Stimulated activated CD8-positive, alpha-beta memory T cell treated with anti-CD3 and anti-CD28 coated beads, Interleukin-15, amount 100 ng/mL, for 1 hour (primary cell): ENCODE measurements around the gene ALPP.
"Not testable (repeated sequence)": the region's sequence is repeated elsewhere in the genome, so short reads cannot be mapped to it uniquely, and the experiment has no call there.

ENCODE experiments used
- DNase-seq: peaks from one replicate; pipeline ENCODE4 v3.0.0-alpha.2; 2020; ENCODE audit warnings: low read depth

ALPP gene

DNA sequence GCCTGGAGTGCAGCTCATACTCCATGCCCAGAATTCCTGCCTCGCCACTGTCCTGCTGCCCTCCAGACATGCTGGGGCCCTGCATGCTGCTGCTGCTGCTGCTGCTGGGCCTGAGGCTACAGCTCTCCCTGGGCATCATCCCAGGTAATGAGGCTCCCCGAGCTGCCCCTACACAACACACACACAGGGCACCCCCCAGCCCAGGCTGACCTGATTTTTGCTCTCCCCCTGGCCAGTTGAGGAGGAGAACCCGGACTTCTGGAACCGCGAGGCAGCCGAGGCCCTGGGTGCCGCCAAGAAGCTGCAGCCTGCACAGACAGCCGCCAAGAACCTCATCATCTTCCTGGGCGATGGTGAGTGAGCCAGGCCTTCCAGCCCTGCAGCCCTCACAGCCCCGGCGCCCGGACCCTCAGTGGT is at the start of gene ALPP:
TSS of gene ALPP (plus strand) at position 17 of the 417 bp plus-strand sequence. CDS start at position 69, 52 bp downstream.
- not testable (repeated sequence) for DNase-seq

DNA sequence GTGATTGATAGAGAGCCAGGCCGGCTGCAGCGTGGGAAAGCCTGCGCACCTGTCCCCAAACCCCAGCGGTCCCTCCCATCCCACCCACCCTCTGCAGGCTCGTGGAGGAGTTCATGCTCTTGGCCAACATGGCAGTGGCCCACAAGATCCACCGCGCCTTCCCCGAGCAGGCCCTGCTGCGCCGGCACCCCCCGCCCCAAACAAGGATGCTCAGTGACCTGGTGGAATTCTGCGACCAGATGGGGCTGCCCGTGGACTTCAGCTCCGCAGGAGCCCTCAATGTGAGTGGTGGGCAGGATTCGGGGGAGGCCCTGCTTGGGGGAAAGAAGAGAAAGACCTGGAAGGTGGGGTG is 48.9 kb upstream of the ALPP start:
- DNase-seq = no peak

DNA sequence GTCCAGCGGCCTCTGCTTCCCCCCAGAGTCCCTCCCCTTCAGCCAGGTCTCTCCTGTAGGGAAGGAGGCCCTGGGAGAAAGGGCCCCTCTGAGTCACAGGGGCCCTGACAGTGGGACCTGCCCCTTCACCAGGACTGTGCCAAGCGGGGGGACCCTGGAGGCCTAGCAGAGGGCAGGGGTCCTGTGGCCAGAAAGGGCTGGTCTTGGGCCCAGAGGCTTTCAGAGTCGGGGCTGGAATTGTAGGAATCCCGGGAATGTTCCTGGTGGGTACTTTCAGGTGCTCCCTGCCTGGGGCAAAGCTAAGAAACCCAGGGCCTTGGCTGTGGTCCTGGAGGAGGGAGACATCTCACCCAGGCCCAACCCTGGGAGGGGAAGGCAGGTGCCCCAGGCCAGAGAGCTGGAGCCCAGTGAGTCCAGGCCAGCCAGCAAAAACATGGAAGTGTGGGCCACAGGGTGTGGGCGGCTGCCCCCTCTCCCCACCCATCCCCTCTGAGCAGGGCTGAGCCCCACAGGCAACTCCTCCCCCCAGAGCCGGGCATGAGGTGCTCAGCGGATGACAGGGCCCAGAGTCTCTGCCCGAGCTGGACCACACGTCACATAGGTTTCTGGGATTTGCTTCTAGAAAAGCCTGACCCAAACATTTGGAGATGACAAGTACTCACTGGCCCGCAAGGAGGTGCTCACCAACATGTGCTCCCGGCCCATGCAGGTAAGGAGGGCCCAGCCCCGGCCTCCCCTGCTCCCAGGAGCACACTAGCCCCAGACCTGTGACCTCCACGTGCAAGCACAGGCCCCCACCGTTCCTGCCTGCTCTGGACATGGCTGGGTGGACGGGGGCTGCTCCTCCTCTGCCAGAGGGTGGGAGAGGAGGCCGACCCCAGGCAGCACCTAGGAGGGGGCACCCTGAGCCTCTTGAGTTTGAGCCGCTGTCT is 48.2 kb upstream of the ALPP start:
- DNase-seq = no peak

DNA sequence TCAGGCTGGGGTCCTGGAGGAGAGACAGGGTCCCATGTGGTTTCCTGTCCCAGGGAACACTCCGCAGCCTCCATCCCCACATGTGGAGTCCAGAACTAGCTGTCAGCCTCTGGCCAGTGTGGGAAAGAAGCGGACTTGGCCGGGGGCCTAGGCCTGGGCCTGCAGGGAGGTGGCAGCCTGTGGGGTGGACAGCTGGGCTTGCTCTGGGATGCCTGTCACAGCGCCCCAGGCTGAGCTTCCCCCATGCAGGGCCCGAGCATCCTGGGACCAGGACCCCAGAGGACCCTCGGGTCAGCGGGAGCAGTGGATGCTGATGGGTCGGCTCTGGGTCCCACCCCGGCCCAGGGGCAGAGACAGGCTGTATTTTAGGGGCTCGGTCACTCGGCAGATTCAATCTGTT is 47.5 kb upstream of the ALPP start:
- DNase-seq = not testable (repeated sequence)

DNA sequence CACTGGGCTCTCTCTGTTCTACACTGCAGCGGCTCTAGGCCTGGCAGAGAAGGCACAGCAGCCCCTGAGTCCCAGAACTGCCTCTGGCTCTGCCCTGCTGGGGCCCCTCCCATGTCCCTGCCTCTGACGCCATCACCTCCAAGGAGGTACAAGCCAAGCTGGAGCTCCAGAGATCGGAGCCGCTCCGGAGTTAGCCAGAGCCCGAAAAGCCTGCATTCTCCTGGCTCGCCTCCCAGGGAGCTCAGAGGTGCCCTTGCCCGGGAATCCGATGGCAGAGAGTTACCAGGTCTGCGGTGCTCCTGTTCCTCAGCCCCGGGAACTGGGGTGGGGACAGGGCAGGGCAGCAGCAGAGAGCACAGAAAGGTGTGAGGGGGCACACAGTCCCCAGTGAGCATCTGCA is 46.9 kb upstream of the ALPP start:
- not testable (repeated sequence) for DNase-seq

DNA sequence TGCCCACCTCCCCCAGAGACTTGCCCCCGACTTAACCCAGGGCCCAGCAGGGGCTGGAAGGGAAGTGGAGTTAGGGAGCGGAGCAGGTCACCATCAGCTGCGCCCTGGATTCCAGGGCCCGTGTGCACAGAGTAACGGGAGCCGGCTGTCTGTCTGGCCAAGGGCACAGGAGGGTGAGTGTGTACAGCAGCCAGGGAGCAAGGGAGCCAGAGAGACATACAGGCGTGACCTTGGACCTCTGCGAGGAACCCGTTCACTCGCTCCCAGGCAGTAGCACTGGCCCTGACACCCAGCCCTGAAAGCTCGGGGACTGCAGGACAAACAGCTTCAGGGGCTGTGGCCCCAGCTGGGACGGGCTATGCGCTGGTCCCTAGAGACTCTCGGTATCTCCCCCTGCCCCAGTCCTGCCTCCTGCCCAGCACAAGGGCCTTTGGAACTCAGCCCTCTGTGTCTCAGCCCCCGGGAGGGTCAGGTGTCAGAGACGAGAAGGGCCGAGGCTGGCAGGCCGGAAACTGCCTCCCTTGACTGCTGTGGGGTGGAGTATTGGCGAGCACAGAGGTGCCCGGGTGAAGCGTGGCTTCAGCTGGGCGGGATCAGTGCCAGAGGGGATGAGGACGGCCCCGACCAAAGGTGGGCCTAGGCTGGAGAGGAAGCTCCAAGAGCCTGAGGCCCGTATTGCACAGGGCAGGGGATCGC is 46.2 kb upstream of the ALPP start:
- not testable (repeated sequence) for DNase-seq

DNA sequence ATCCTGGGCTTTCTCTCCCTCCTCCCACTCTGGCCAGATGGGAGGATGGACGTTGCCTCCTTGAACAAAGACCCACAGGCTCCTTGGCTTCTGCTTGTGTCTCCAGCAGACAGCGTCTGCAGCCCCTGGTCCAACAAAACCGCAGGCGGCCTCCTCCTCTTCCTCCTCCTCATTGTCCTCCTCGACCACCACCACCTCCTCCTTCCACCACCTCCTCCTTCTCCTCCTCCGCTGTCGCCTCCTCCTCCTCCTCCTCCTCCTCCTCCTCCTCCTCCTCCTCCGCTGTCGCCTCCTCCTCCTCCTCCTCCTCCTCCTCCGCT is 45.7 kb upstream of the ALPP start:
- DNase-seq = no peak

DNA sequence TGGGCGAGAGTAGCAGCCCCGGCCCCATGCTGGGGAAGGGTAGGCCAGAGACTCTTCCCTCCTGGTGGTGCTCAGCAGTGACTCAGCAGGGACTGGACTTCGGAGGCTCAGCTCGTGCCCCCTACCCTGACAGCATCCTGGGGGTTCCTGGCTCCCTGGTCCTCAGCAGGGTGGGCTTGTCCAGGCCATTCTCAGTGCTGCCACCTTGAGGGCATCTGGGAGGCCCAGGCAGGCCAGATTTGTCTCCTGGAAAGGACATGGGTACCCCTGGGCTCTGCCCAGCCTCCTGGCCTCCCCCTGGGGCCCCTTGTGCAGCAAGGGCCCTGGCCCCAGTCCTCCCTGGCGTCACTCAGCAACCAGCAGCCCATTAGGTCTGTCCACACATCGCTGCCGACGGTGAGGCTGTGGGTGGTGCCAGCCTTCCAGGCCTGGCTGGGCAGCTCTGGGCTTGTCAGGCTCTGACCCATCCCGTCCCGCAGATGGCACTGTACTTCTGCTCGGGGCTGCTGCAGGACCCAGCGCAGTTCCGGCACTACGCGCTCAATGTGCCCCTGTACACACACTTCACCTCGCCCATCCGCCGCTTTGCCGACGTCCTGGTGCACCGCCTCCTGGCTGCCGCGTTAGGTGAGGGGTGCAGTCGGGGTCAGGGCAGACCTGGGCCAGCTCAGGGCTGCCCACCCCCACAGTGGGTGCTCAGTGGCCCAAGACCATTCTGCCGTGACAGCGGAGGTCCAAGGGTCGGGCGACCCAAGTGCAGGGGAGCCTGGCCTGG is 45.0 kb upstream of the ALPP start:
- DNase-seq = no peak

DNA sequence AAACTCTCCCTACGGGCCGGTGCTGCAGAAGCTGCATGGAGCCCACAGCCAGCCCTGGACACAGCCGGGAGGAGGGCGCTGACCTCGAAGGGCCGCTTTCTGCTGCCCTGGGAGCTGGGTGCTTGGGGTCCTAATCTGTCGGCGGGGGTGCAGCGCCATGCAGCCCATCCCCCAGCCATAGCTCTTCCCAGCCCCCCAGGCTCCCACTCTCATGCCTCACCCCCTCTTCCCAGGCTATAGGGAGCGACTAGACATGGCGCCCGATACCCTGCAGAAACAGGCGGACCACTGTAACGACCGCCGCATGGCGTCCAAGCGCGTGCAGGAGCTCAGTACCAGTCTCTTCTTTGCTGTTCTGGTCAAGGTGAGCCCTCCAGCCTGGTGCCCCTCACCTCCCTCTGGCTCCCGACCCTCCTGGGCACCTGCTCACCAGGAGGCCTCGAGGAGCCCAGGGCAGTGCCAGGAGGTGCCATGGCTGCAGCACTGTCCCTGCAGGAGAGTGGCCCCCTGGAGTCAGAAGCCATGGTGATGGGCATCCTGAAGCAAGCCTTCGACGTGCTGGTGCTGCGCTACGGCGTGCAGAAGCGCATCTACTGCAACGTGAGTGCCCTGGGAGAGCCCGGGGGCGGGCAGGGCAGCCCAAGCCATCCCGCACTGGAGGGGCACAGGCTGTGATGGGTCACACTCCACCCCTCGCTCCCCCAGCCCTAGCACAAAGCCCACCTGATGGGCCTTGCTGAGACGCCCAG is 44.2 kb upstream of the ALPP start:
- DNase-seq = not testable (repeated sequence)

DNA sequence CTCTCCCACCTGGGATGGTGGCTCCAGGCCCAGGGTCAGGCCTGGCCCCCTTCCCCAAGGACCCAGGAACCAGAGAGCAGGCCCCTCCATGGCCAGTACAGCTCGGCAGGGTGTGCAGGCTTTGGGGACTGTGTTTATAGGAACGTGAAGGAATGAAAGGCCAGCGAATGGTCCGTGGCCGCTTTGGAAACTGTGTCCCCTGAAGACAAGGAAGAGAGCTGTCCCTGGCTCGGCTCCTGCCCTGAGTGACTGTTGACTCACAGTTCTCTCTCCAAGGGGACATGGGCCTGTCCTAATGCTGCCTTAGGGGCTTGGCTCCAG is 43.7 kb upstream of the ALPP start:
- not testable (repeated sequence) for DNase-seq

DNA sequence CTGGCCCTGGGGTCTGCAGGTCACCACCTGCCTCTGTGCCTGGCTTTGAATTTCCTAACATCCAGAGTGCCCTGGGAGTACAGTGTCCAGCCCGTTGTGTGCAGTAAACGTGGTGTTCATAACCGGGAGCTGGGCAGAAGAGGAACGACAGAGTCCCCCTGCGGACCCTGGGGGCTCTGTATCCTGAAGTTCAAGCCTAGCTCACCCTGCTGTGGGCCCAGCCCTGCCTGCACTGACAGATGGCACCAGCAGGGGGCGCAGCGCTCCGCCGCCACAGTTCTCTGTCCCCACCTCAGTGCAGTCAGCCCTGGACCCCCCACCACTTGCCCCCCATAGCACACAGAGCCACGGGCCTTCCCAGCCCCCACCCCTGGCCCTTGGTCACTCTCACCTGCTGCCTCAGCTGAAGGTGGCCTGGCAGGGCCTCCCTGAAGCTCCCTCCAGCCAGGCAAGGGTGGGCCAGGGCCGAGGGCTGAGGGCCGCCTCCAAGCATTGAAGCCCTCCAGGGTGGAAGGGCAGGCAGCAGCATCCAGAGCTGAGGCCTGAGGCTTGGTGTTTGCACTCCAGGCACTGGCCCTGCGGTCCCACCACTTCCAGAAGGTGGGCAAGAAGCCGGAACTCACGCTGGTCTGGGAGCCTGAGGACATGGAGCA is 43.2 kb upstream of the ALPP start:
- DNase-seq = not testable (repeated sequence)

DNA sequence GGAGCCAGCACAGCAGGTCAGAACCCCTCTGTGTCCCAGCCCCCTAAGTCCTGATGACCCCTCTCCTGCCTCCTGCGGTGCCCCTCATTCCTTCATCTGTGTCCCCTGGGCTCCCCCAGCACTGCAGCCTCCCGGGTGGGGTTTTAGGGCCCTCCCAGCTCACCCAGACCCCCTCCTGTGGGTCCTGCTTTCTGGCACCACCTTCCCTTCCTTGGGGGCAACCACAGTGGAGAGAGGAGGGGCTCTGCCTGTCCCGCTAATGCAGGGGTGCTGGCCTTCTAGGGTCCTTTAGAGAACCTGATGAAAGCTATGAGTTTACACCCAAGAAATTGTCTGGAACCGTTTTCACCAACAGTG is 42.7 kb upstream of the ALPP start:
- no peak for DNase-seq

DNA sequence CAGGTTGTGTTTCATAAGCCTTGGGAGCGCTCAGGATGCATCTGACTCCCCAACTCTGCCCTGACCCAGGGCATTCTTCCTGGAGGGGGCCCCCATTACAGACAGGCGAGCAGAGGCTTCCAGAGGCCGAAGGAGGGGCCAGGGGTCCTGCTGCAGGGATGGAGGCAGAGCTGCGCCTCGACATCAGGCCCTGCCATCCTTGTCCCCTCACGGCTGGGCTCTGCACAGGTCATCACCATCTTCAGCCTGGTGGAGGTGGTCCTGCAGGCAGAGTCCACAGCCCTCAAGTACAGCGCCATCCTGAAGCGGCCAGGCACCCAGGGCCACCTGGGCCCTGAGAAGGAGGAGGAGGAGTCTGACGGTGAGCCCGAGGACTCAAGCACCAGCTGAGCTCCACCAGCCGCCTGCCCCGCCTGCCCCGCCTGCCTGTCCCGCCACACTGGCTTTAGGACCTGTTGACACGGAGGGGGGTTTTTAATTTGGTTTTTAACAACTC is 42.3 kb upstream of the ALPP start:
- DNase-seq = no peak

DNA sequence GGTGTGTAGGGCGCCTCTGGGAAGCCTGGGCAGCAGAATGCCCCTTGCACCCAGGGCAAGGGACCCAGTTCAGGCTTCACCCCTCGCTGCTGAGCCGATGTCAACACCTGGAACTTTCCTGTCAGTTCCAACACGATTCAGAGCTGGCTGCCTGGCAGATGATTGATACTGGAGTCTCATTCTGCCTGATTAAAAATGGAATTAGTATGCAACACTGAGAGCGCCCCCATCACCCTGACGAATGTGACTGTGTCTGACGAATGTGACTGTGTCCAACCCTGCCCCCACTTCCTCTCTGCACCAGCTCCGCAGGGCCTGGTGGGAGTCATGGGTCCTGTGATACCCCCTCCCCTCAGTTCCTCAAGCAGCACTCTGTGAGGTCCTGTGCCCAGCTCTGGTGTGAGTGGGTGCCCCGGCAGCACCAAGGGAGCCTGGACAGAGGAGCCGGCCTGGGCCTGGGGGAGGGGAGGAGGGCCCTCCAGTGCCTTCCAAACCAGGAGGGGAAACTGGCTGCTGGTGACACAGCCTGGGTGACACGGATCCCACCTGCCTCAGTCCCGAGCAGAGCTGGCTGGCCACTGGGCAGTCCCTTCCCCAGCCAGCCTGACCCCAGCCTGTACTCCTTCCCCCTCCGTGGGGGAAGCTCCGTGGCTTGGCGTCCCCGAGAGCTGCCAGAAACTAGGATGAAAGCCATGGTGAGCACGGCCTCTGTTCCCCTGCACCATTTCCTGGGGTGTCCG is 41.4 kb upstream of the ALPP start:
- DNase-seq = no peak

DNA sequence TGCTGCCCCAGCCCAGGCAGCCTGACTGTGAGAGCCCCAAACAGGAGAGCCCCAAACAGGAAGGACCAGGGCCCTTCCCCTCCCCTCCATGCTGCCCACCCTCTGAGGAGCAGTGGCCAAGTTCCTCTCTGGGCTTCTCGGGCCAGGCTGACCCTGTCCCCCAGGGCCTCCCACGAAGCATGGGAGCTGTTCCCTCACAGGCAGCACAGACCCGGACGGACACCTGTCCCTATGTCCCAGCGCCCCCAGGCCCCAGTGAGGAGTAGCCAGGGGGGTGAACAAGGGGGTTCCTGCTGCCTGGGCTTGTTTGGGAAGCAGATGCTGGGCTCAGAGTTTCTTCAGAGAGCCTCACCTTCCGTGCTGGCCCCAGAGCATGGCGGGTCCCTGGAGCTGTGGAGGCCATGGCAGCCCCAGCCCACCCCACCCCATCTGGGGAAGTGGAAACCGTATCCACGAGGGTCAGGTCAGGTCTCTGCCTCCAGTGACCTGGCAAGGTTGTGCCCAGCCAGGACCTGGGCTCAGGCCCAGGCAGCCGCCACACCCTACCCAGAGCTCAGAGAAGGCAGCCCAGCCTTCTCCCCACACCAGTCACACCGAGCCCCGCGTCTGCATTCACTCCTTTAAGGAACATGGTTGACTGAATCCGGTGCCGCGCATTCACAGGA is 40.3 kb upstream of the ALPP start:
- not testable (repeated sequence) for DNase-seq

DNA sequence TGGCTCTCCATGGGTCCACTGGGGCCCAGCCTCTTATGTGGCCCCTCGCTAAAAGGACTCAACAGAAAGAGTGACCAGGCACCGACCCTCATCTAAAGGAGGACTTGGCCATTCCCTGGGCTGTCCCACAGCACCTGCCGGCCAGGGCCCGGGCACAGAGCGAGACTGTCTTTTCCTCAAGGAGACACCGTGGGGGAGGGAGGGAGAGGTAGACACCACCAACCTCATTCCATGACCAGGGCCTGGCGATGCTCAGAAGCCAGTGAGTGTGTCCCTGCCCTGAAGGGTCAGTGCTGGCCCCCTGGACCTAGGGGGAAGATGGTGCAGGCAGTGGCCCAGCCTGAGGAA is 39.8 kb upstream of the ALPP start:
- DNase-seq = no peak

DNA sequence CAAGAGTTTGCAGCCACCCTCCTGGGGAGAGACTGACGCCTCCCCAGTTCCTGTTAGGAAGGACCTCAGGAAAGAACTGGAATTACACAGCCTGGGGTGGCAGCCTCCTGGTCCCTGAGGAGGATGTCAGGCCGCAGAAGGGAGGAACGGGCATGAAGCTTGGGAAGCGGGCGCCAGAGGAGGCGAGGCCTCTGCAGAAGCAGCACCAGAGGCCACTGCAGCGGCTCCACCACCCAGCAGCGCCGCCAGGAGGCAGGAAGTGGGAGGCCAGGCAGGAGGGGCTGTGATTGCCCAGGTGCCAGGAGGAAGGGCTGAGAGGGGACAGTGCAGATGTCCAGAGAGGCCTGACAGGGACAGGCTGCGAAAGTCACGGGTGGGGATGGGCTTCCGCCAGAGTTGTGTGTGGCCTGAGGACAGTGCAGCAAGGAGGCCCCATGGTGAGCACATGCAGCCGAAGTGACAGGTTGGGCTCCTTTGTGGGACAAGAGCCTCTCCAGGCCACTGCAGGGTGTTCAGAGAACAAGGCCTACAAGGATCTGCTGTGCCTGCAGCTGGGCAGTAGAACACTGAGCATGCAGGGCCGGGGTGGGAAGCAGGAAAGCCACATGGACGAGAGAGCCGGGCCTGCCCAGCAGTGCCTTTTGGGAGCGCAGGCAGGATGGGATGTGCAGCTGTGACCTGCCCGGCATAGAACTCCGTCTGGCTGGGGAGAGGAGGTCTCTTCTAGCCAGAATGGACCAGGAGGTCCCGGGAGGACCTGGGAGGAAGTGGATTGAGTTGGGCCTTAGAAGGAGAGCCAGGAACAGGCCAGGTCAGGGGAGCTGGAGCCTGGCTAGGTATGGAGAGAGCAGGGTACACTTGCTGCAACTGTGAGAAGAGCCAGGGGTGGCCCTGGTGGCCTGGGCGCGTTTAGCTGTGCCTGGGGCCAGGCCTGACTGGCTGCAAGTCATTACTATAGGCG is 39.1 kb upstream of the ALPP start:
- no peak for DNase-seq

DNA sequence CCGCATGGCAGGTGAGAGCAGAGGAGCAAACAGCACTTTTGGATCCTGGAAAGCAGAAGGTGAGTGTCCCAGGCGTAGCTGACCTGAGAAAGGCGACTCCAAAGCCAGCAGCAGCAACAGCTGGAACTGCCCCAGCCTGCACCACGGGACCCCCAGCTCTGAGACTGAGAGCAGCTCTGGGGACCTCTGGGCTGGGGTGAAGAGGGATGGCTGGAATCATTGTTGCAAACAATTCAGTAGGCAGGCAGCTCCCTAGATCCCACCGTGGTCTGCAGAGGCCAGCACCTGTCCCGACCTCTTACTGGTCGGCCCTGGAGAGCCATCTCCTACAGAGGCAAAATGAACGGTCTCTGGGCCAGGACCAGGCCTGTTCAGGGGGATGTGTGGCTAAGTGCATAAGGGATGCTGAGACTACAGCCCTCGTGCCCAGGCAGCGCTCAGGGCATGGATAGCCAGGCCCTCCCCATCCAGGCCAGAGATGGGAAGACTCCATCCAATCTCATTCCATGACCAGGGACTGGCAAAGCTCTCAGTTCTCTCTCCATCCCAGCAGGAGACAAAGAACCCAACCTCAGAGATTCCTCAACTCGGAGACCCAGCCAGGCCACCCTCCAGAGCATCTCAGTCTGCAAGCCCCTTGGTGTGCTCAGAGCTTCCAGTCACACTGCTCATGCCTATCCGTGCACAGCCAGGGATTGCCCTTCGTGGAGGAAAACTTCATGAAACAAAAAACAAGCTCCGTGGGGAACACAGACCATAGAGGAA is 38.2 kb upstream of the ALPP start:
- no peak for DNase-seq
